NCI-H2227 (cell line): ENCODE measurements around the gene SIGLEC15.
"Not testable (repeated sequence)": the region's sequence is repeated elsewhere in the genome, so short reads cannot be mapped to it uniquely, and the experiment has no call there.

ENCODE experiments used
- DNase-seq: peaks from one replicate; lab custom pipeline; 2025; ENCODE audit not compliant: unreplicated experiment; lab: John Stamatoyannopoulos, UW

SIGLEC15 gene

DNA sequence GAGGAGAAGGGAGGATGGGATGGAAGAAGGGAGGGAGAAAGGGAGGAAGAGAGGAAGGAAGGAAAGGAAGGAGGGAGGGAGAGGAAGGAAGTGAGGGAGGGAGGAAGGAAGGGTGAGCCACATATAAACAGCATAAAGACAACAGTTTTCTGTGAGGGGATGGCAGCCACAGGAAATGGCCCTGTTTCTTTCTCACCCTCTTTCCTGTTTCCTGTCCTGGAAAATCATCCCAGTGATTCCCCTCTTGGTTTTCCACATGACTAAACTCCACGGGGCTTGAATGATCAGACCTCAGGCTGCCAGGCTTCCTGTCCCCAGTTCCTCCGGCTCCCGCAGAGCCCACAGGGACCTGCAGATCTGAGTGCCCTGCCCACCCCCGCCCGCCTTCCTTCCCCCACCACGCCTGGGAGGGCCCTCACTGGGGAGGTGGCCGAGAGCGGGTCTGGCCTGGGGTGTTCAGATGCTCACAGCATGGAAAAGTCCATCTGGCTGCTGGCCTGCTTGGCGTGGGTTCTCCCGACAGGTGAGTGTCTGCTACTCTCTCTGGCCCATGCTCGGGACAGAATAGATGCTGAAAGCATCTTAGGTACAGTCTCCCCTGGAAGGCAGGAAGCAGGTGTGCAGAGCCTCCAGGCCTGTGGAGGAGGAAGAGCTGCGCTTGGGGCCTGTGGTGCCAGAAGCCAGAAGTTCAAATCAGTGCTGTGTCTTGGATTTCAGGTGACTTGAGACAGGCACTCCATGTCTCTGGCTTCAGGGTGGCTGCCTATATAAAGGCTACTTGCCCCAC is at the start of gene SIGLEC15:
TSS of gene SIGLEC15 (plus strand) at position 418 of the 787 bp plus-strand sequence. CDS start at position 472, 54 bp downstream.
- DNase-seq = no peak

DNA sequence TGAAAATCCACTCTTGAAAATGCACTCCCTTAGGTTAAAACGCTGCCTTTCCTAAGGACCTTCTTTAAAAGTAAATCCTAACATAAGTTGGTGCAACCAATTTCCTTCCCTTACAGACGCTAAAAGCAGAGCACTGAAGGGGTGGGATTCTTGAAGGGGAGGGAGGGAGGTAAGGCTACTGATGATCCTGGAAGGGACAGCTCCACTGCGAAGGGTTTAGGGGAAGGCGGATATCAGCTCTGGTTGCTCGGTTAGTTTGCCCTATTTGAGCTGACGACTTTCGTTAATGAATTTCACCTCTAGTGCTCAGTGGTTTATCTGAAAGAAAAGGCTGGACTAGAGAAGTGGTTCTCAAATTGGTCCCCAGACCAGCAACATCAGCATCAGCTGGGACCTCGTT is 49.7 kb upstream of the SIGLEC15 start:
- peak; percentile 32 for DNase-seq

- no peak for DNase-seq
These were observed 48.1 kb upstream of the SIGLEC15 start for GRCh38 chr18:45777393-45777792.

DNA sequence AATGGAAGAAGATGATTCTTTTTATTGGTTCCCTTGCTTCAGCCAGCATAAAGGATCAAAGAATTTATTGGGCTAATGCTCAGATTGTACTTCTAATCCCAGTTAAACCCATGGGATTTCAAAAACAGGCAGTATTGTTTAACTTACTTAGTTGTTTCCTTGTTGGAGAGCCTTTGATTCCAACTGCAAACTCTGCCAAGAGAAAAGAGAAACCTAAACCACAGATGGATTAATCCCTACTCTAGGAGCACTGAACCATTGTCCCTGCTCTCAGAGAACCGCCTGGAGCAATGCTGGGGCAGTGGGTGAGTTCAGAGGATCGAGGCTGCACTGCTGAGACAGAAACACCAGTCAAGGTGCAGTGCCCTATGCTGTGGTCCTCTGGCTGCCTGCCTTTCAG is 44.9 kb upstream of the SIGLEC15 start:
- no peak for DNase-seq

DNA sequence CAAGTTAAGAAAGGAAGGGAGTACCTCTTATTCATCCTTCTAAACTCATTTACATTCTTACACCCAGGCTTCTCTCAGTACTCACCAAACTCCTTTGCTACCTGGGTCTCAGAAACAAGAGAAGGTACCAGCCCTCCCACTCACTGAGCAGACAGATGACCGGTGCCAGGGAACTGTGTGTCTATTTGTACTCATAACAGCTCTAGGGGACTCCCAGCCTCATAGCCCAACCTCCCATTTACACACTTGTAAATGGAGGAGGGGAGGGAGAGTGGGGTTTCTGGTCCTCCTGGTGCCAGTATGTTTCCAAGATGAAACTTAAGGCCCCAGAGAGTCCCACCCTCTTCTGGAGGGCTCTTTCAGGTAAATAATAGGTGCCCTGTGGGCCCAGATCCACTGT is 42.8 kb upstream of the SIGLEC15 start:
- DNase-seq = no peak

DNA sequence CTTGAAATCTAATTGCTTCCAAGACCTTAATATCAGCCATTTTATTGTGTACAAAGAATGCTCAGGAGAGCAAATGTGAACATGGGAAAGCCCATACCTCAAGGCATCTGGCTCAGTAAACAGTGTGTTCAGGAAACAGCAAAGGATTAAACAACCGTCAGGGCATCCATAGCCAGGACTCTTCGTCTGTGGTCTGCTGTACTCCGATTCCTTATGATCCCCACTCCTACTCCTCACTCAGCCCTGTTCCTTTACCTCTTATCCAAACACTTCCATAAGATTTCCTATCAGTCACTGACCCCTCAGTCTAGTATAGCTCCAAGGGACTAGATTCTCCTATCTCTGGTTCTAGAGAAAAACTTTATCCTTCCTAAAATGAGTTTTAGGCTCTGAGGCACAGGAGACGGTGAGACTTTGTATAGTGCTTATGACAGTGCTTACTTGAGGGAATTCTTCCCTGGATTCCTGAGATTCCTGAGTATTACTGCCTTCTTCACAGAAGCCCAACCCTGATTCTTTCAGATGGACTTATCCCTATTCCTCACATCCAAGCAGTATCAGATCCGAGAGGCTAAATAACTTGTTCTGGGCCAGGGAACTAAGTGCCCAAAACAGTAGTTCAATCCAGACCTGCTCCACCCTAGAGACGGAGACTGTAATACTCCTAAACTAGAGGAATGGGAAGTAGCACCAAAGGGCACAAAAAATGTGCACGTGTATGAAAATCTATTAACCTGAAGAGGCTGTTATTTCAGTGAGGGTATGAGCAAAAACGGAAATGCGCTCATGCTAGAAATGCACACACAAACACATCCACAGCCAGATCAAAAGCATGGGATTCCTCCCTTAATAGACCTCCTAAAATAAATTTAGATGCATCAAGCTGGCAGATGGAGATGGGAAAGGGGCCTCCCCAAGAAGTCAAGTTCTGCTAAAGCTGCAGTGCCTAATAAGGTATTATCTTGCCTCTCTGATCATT is 42.1 kb upstream of the SIGLEC15 start:
- DNase-seq = no peak

GRCh38 chr18:45785134-45785533 is 40.3 kb upstream of the SIGLEC15 start:
- DNase-seq = no peak

DNA sequence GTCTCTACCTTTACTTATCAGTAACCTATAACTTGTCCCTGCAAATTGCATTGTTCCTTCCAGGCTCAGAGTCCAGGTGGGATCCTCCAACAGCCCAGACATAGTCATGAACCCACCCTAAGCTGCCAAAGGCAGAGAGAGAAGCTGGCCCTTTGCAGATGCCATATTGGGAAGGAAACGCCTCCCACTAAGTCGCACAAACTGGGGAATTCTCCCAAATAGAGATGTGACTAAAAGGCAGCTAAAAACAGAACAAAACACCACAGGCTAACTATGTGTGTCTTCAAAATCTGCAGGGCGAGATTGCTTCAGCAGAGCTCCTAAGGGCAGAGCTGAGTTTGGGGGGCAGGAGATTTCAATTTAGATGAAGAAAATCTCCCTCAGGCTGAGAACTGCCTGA is 38.5 kb upstream of the SIGLEC15 start:
- no peak for DNase-seq

- DNase-seq = no peak
These were observed 38.1 kb upstream of the SIGLEC15 start for GRCh38 chr18:45787346-45787745.

- DNase-seq = no peak
These were observed 36.6 kb upstream of the SIGLEC15 start for GRCh38 chr18:45788861-45789260.

DNA sequence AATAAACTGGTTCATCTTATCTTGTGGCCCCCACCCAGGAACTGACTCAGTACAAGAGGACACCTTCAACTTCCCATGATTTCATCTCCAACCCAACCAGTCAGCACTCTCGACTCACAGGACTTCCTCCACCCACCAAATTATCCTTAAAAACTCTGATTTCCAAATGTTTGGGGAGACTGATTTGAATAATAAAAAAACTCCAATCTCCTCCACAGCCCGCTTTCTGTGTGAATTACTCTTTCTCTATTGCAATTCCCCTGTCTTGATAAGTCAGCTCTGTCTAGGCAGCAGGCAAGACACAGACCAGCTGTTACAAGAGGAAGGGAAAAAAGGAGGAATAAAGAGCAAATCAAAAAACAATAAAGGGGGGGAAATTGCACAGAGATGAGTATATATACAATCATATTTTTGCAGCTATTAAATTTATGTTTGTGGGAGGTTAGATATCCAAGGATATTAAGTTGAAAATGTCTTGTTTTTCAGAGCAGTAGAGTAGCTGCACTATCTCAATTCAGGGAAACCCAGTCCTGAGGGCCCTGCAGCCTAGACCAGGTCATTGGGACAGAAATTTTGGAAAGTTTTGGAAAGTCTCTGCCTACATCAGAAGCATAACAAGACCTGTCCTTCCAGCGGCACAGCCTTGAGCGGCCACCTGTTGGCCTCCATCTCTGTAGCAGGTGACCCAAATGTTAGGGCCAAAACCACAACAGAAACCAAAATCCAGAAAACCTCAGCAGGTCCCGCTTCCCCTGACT is 32.8 kb upstream of the SIGLEC15 start:
- no peak for DNase-seq

DNA sequence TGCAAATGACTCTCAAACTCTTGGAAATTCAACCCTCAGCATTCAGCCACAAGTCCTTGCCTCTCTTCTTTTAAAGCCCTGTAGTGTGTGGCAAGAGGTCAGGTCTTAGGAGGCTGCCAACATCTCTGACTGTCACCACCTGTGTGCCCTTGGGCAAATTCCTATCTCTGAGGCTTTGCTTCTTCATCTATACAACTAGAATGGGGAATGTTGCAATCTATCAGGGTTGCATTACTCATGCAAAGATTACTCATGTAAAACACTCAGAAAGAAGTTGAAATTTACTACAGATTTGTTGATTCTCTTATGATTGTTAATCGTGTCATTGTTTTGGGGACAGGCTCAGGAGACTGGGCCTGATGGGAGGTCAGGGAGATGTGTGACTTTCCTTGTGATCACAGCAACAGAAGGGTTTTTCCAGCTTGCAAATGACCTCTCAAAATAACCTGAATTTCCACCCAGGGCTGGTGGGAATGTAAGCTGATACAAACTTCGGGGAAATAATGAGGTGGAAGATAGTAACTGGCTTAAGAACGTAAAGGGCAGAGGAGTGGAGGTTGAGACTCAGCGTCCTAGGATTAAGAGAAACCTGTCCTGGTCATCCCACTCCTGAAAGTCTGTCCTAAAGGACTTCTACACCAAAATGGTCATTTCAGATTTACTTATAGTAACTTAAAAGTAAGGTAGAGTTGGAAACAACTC is 32.1 kb upstream of the SIGLEC15 start:
- no peak for DNase-seq

- DNase-seq = no peak
These were observed 24.0 kb upstream of the SIGLEC15 start for GRCh38 chr18:45801416-45802004.

DNA sequence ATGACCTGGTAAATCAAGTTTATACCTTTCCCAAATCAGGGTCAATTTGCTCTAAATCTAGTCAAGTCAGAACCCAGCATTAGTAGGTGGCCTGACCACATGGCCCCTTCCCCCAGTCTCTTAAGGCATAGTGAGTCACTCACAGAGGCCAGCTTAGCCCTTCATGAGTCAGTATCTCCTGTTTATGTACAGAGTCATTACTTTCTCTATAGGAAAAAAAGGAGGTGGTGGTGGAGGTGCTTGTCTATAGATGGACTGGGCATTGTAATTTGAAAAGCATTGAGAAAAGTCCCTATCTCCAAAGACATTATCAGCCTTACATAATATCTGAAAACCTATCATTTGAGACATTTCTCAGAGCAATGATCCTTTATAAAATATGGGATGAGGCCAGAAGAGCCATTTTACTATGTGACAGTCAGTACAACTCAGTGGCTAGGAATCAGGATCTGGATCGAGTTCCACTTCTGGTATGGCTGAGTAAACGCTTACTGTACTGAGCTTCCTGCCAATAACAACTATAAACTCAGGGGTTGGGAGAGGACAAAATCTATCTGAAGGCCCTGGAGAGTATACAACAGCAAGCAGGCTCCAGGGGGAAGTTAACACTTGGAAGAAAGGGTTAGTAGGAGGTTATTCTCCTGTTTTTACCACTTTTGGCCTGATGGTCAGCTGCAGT is 22.5 kb upstream of the SIGLEC15 start:
- DNase-seq = no peak

DNA sequence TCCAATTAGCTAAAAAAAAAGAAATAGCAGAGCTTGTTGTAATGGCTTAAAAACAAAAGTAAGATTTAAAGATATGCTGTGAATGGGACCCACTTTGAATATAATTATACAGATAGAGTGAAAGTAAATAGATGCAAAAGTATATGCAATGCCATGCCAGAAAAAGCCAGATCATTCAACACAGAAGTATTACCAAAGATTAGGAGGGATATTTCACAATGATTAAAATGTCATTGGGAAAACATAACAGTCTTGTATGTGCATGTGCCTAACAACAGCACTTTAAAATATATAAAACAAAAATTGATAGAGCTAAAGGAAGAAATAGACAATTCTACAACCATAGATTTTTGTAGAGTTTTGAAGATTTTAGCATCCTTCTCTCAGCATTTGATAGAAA is 19.9 kb upstream of the SIGLEC15 start:
- no peak for DNase-seq

DNA sequence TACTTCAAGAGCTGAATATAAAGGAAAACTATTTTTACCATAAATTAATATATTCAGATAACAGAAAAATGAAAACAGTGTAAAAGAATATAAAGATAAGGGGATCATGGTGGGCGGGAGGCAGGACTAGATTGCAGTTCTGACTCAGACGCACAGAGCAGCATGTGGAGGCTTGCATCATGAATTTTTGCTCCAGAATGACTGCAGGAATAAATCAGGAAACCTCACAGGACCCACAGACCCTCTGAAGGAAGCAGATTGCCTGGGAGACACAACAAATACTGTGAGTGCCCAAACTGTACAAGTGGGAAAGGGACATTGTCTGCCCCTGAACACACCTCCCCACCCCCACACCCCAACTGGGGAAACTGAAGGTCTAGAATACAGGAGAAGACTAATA is 19.2 kb upstream of the SIGLEC15 start:
- DNase-seq = no peak

GRCh38 chr18:45807144-45807543 is 18.3 kb upstream of the SIGLEC15 start:
- DNase-seq = not testable (repeated sequence)

- DNase-seq = not testable (repeated sequence)
These were observed 10.7 kb upstream of the SIGLEC15 start for GRCh38 chr18:45814733-45815132.

DNA sequence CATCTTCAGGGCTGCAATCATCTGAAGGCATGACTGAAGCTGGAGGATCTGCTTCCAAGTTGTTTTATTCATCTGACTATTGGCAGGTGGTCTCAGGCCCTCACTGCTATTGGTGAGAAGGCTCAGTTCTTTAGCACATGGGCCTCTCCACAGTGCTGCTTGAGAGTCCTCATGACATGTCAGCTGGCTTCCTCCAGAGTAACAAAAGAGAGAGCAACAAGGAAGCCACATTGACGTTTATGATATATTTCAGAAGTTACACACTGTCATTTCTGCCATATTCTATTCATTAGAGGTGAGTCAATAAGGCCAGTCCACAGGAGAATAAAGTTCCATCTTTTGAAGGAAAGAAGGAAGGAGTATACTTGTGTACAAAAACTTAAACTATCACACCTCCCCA is 7.9 kb upstream of the SIGLEC15 start:
- no peak for DNase-seq

GRCh38 chr18:45818765-45819164 is 6.7 kb upstream of the SIGLEC15 start:
- DNase-seq = not testable (repeated sequence)
